CD4-positive, alpha-beta T cell treated with Interleukin-6 at 100 ng/mL for 8 hours (primary cell): Measurements from ENCODE around the gene ZNF154.

Experiments
- DNase-seq: peaks from one replicate; pipeline ENCODE4 v3.0.0-alpha.2; 2020; ENCODE audit warnings: mixed read lengths, low spot score

Gene ZNF154

GRCh38 chr19:57675881-57676280 lies 33.1 kb downstream of the ZNF154 start:
- DNase-seq, result no peak

GRCh38 chr19:57672466-57672865 lies 36.5 kb downstream of the ZNF154 start:
- no peak for DNase-seq

- no peak for DNase-seq
Measured at GRCh38 chr19:57671124-57671895, 37.7 kb downstream of the ZNF154 start.

GRCh38 chr19:57668635-57669034 lies 40.4 kb downstream of the ZNF154 start, which contains the start of gene ZSCAN4:
Gene ZSCAN4, plus strand, starts transcription at chr19:57668935. Its CDS starts 7,211 bp downstream, at chr19:57676146.
- no peak for DNase-seq

GRCh38 chr19:57667228-57667627 lies 41.8 kb downstream of the ZNF154 start:
- no peak for DNase-seq

- no peak for DNase-seq
Measured at GRCh38 chr19:57665261-57665806, 43.7 kb downstream of the ZNF154 start.

GRCh38 chr19:57664269-57665127 lies 44.5 kb downstream of the ZNF154 start:
- DNase-seq, result no peak

GRCh38 chr19:57656346-57656745 lies 52.7 kb downstream of the ZNF154 start:
- DNase-seq, result no peak

GRCh38 chr19:57655443-57655842 lies 53.6 kb downstream of the ZNF154 start:
- no peak for DNase-seq

- no peak for DNase-seq
Measured at GRCh38 chr19:57653689-57654088, 55.3 kb downstream of the ZNF154 start.

GRCh38 chr19:57651654-57651996 lies 57.4 kb downstream of the ZNF154 start:
- DNase-seq, result no peak

- no peak for DNase-seq
Measured at GRCh38 chr19:57648331-57649003, 60.5 kb downstream of the ZNF154 start.
